ENCODE measurements around the gene KIAA1671. TPM values are rescaled to one million over a fixed set of nuclear protein-coding genes. Genes with fewer than 3 reads are reported as not detected.

The KIAA1671 gene
- total RNA-seq, 1 donor from 2014 or later = 17.3 TPM

DNA sequence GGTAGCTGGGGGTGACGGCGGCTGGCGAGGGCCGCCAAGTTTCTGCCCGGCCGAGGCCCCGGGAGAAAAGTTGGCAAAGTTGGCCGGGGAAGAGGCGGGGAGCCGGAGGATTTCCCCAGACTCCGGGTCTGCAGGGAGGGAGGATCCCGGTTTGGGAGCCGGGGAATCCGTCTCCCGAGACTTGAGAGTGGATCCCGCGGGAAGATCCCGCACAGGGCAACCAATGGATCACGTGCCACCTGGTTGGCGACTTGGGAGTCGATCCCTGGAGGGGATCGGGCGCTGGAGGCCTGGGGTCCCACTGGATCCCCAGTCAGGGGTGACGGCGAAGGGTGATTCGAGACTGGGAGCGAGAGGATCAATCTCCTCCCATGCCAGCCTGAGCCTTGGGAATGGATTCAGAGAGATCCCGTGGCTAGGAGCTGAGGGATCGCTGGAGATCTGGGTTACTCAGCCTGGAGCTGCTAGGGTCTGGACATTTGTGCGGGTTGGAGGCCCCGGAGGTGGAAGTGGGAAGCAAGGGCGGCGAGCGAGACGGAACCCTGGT is 394 bp downstream of the KIAA1671 start:
- Histone ChIP-seq H2AFZ (replicated peaks) (peak overlapping the region; percentile 13), H3K27me3 (no peaks in the 10 kb centered on the region), H3K9me3 (ENCODE audit: low read depth) (no peaks in the 10 kb centered on the region), H3K4me2 (peak overlapping the region; percentile 94), H3K79me2 (ENCODE audit: low read depth) (peaks cover 51% of the 10 kb centered on the region), H3K9ac (peak overlapping the region; percentile 70), H3K4me3 (peak overlapping the region; percentile 80), H3K36me3 (no peaks in the 10 kb centered on the region), H3K27ac (peak overlapping the region; percentile 76), H4K20me1 (ENCODE audit: low read depth) (peaks cover 34% of the 10 kb centered on the region), H3K4me1 (peaks cover 24% of the 10 kb centered on the region), H3F3A (ENCODE audit: low read depth) (peaks cover 30% of the 10 kb centered on the region)
- peaks cover 17% of the 10 kb centered on the region for H3K27me3 Mint-ChIP-seq (ENCODE audit: insufficient read depth, low read depth)
- H3K4me3 Mint-ChIP-seq = peak overlapping the region; percentile 100
- H3K4me1 Mint-ChIP-seq = peaks cover 43% of the 10 kb centered on the region
- peak; percentile 88 for DNase-seq (ENCODE audit: low spot score)
- no peaks in the 10 kb centered on the region for H3K9me3 Mint-ChIP-seq
- no peak for TF ChIP-seq CTCF (IDR thresholded peaks at IDR 0.05)
- no peak for TF ChIP-seq EZH2 (IDR thresholded peaks at IDR 0.05)
- TF ChIP-seq EZH2phosphoT487 (IDR thresholded peaks at IDR 0.05) = no peak
- no peaks in the 10 kb centered on the region for H3K36me3 Mint-ChIP-seq
- peak overlapping the region; percentile 97 for H3K27ac Mint-ChIP-seq

DNA sequence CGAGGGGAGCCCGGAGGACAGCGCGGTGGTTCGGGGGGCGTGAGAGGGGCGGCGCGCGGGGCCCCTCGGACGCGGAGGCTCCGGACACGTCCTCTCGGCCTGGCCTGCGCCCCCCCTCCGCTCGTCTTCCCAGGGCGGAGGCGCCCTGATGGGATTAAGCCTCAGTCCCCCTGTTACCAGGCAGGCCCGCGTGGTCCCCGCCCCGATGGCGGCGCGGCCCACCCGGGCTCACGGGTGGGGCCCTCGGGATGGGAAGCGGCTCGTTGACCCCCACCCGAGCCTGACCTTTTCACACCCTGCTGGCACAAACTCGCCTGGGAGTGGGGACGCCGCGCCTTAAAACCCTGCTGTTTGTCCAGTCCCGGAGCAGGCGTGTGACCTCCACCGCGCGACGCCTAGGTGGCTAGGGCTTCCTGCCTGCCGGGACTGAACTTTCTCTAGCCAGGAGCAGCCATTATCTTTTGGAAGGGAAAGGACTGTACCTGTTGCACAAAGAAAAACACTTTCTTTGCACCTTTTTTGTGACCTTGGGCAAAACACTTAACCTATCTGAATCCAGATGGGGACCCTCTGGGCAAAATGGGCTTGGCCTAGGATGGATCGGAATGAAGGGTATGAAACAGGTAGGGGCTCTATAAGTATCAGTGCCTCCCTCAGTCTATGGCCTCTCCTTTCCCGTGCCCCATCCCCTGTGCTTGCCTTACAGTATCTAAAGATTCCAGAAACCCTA is 1.0 kb downstream of the KIAA1671 start:
- Mint-ChIP-seq H3K9me3 (no peaks in the 10 kb centered on the region), H3K27ac (peak overlapping the region; percentile 60), H3K27me3 (ENCODE audit: insufficient read depth, low read depth) (peaks cover 14% of the 10 kb centered on the region), H3K36me3 (no peaks in the 10 kb centered on the region), H3K4me1 (peaks cover 42% of the 10 kb centered on the region), H3K4me3 (peak overlapping the region; percentile 100)
- peak overlapping the region; percentile 13 for H2AFZ ChIP-seq (replicated peaks)
- H3K9ac ChIP-seq = peak overlapping the region; percentile 70
- peaks cover 56% of the 10 kb centered on the region for H3K79me2 ChIP-seq (ENCODE audit: low read depth)
- no peaks in the 10 kb centered on the region for H3K9me3 ChIP-seq (ENCODE audit: low read depth)
- peak overlapping the region; percentile 80 for H3K4me3 ChIP-seq
- H3K4me1 ChIP-seq = peaks cover 24% of the 10 kb centered on the region
- peak overlapping the region; percentile 94 for H3K4me2 ChIP-seq
- no peaks in the 10 kb centered on the region for H3K36me3 ChIP-seq
- peak overlapping the region; percentile 76 for H3K27ac ChIP-seq
- H4K20me1 ChIP-seq (ENCODE audit: low read depth) = peaks cover 37% of the 10 kb centered on the region
- peaks cover 30% of the 10 kb centered on the region for H3F3A ChIP-seq (ENCODE audit: low read depth)
- no peaks in the 10 kb centered on the region for H3K27me3 ChIP-seq
- no peak for TF ChIP-seq EZH2 (IDR thresholded peaks at IDR 0.05)
- TF ChIP-seq CTCF (IDR thresholded peaks at IDR 0.05) = no peak
- TF ChIP-seq EZH2phosphoT487 (IDR thresholded peaks at IDR 0.05) = no peak
- DNase-seq (ENCODE audit: low spot score) = peak; percentile 74

DNA sequence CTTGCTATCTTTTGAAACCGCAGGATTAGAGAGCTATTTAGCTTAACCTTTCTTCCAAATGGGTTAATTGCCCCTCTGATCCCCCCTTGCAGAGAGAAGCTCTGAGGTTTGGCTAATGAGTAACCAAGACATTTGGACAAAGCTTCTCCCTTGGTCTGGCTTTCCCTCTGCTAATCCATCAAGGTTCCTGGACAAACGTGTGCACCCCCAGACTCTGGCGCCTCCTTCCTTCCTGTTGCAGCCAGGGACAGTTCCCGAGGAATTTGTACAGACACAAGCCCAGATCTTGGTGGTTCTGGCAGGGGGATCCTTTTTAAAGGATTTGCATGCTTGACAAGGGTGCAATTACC is 1.6 kb downstream of the KIAA1671 start:
- Histone ChIP-seq H3F3A (ENCODE audit: low read depth) (peaks cover 30% of the 10 kb centered on the region), H3K9ac (no peak overlapping the region), H3K4me3 (peak overlapping the region; percentile 80), H4K20me1 (ENCODE audit: low read depth) (peaks cover 37% of the 10 kb centered on the region), H3K4me2 (peak overlapping the region; percentile 94), H3K4me1 (peaks cover 24% of the 10 kb centered on the region), H3K36me3 (no peaks in the 10 kb centered on the region), H3K79me2 (ENCODE audit: low read depth) (peaks cover 61% of the 10 kb centered on the region), H3K9me3 (ENCODE audit: low read depth) (no peaks in the 10 kb centered on the region), H2AFZ (replicated peaks) (no peak overlapping the region), H3K27me3 (no peaks in the 10 kb centered on the region), H3K27ac (peak overlapping the region; percentile 76)
- H3K9me3 Mint-ChIP-seq = no peaks in the 10 kb centered on the region
- no peaks in the 10 kb centered on the region for H3K36me3 Mint-ChIP-seq
- H3K4me3 Mint-ChIP-seq = peak overlapping the region; percentile 100
- no peak overlapping the region for H3K27ac Mint-ChIP-seq
- peaks cover 10% of the 10 kb centered on the region for H3K27me3 Mint-ChIP-seq (ENCODE audit: insufficient read depth, low read depth)
- peaks cover 42% of the 10 kb centered on the region for H3K4me1 Mint-ChIP-seq
- peak; percentile 31 for TF ChIP-seq EZH2phosphoT487 (IDR thresholded peaks at IDR 0.05)
- no peak for TF ChIP-seq CTCF (IDR thresholded peaks at IDR 0.05)
- TF ChIP-seq EZH2 (IDR thresholded peaks at IDR 0.05) = no peak
- DNase-seq (ENCODE audit: low spot score) = peak; percentile 77
